Measurements from ENCODE around the gene CARD10. TPM values are rescaled to one million over a fixed set of nuclear protein-coding genes. Genes with fewer than 3 reads are reported as not detected.

CARD10 gene
- total and polyA plus RNA-seq, 2 of the 13 experiments (the other 11 are each of a cell fraction or from before 2014, with no cell fraction given) = 35.2 to 55.8 TPM

- peak; percentile 15; the same call in 1 of the 2 replicates for TF ChIP-seq ZNF687 (CRISPR knock-in tag; IDR thresholded peaks at IDR 0.05)
- TF ChIP-seq ZBTB44 (CRISPR knock-in tag; IDR thresholded peaks at IDR 0.05) = no peak
- peak; percentile 51; the same call in 1 of the 2 replicates for TF ChIP-seq WIZ (CRISPR knock-in tag; IDR thresholded peaks at IDR 0.05)
- TF ChIP-seq HNRNPL (IDR thresholded peaks at IDR 0.05; ENCODE audit: low read depth, low read length) = peak; percentile 12; the same call in 1 of the 2 replicates
- TF ChIP-seq SALL1 (CRISPR knock-in tag; IDR thresholded peaks at IDR 0.05) = peak; percentile 26; the same call in 1 of the 2 replicates
- TF ChIP-seq SRSF1 (optimal IDR thresholded peaks at IDR 0.05; ENCODE audit: low read depth, low read length) = no peak
- 0 out of 2 replicates have a peak, but pooled peaks have one; percentile 10 for TF ChIP-seq ZNF563 (CRISPR knock-in tag; IDR thresholded peaks at IDR 0.05)
- TF ChIP-seq ZFY (CRISPR knock-in tag; IDR thresholded peaks at IDR 0.05) = peak; percentile 10; the same call in 1 of the 2 replicates
Measured at GRCh38 chr22:37547251-37547741, 28.1 kb upstream of the CARD10 start (continued).

Data from HepG2 (cell line).